GM12878 (cell line): ENCODE data around the gene LCORL. TPM values are rescaled to one million over a fixed set of nuclear protein-coding genes. Genes with fewer than 3 reads are reported as not detected.

ENCODE experiments used
- ATAC-seq: fragments of 200-7000 bp; cut with Tn5 transposase; 3 replicates; pipeline ENCODE4 v1.9.1; 2020; ENCODE audit warnings: mild to moderate bottlenecking, moderate library complexity
- BruUV-seq: library from RNA; stranded (reverse); fragments of 400-500 nt; replicated peaks from 2 replicates; lab custom pipeline; 2021; lab: Mats Ljungman, UMichigan
- CTCF ChIA-PET: fragments of 300-600 bp; sonication (Branson Sonifier 250); formaldehyde crosslinking; extraction: SDS; loops from one replicate; lab custom pipeline; 2021; ENCODE audit warnings: inconsistent platforms; lab: Yijun Ruan, JAX
- POLR2A ChIA-PET: fragments of 350-600 bp; formaldehyde crosslinking; extraction: SDS; loops from one replicate; lab custom pipeline; 2021; ENCODE audit warnings: inconsistent platforms; lab: Charles Lee
- RAD21 ChIA-PET: fragments of 300-600 bp; sonication (Branson Sonifier 250); formaldehyde crosslinking; loops from one replicate; lab custom pipeline; 2023; ENCODE audit warnings: antibody characterized with exemption; ENCODE audit not compliant: unreplicated experiment; lab: Charles Lee
- SMC1A ChIA-PET: fragments of 300-600 bp; sonication (Branson Sonifier 250); formaldehyde crosslinking; loops from one replicate; lab custom pipeline; 2023; ENCODE audit not compliant: unreplicated experiment, uncharacterized antibody; lab: Charles Lee
- DNase-seq: peaks from one replicate; pipeline ENCODE4 v3.0.0-alpha.2; 2011; ENCODE audit warnings: low read depth, low spot score
- FAIRE-seq: peaks from 3 replicates; lab custom pipeline; 2011; peaks lifted over from hg19 to GRCh38; lab: Jason Lieb, UNC
- H2AFZ ChIP-seq: 2 replicates; pipeline ENCODE4 v1.6.0; 2011; ENCODE audit warnings: low read depth, low read length, control low read depth; ENCODE audit not compliant: control insufficient read depth
- H3K27ac ChIP-seq: 2 replicates; pipeline ENCODE4 v1.5.1; 2011; ENCODE audit warnings: control low read depth; ENCODE audit not compliant: control insufficient read depth, insufficient read depth
- H3K27me3 ChIP-seq, 2 experiments: replicated peaks in 1 of 2; 2 replicates each; pipeline versions ENCODE4 v1.6.0 to v1.6.1; 2011; ENCODE audit warnings: low read length in 1 of 2; ENCODE audit not compliant: control insufficient read depth in 2 of 2, insufficient read depth in 2 of 2
- H3K36me3 ChIP-seq, 2 experiments: 2 replicates each; pipeline ENCODE4 v1.5.1; 2011; ENCODE audit warnings: low read length in 1 of 2; ENCODE audit not compliant: control insufficient read depth in 2 of 2, insufficient read depth in 2 of 2
- H3K4me1 ChIP-seq: 2 replicates; pipeline ENCODE4 v1.6.1; 2011; ENCODE audit warnings: mild to moderate bottlenecking, low read length, moderate library complexity, mixed read lengths; ENCODE audit not compliant: control insufficient read depth, insufficient read depth
- H3K4me2 ChIP-seq: 2 replicates; pipeline ENCODE4 v1.6.0; 2011; ENCODE audit warnings: control low read depth; ENCODE audit not compliant: control insufficient read depth, insufficient read depth
- H3K4me3 ChIP-seq: fragments of 200-600 bp; sonication (generic); 2 replicates; pipeline ENCODE4 v1.5.1; 2016
- H3K79me2 ChIP-seq: 2 replicates; pipeline ENCODE4 v1.6.0; 2011; ENCODE audit warnings: low read length; ENCODE audit not compliant: control insufficient read depth, insufficient read depth
- H3K9ac ChIP-seq: 2 replicates; pipeline ENCODE4 v1.8.0; 2011; ENCODE audit warnings: low read length, control low read depth, mixed read lengths; ENCODE audit not compliant: control insufficient read depth, insufficient read depth
- H3K9me3 ChIP-seq: replicated peaks from 3 replicates; pipeline ENCODE4 v1.5.1; 2011; ENCODE audit warnings: mild to moderate bottlenecking, low read length; ENCODE audit not compliant: control insufficient read depth, insufficient read depth
- H4K20me1 ChIP-seq: 2 replicates; pipeline ENCODE4 v1.6.0; 2011; ENCODE audit not compliant: control insufficient read depth, insufficient read depth
- ATF3 ChIP-seq: IDR thresholded peaks from 2 replicates; pipeline ENCODE4 v1.6.1; 2011; ENCODE audit warnings: low read depth, mild to moderate bottlenecking, low read length, moderate library complexity, borderline replicate concordance; ENCODE audit errors: extremely low read depth
- E4F1 ChIP-seq: fragments of 450-650 bp; IDR thresholded peaks from 2 replicates; pipeline ENCODE4 v1.6.1; 2018; ENCODE audit warnings: borderline replicate concordance, mild to moderate bottlenecking; ENCODE audit not compliant: partially characterized antibody
- EED ChIP-seq: sonication (generic); IDR thresholded peaks from 2 replicates; pipeline ENCODE4 v1.6.1; 2016; ENCODE audit warnings: antibody characterized with exemption, low read depth
- ETV6 ChIP-seq, 2 experiments: fragments of 450-650 bp in 1 of 2; IDR thresholded peaks in 1 of 2; conservative IDR thresholded peaks in 1 of 2; 2 replicates each; pipeline ENCODE4 v1.6.1; 2014; ENCODE audit warnings: antibody characterized with exemption in 1 of 2, borderline replicate concordance in 1 of 2, low read depth in 1 of 2, mild to moderate bottlenecking in 1 of 2, moderate library complexity in 1 of 2
- IRF3 ChIP-seq: fragments of 450-650 bp; IDR thresholded peaks from 2 replicates; pipeline ENCODE4 v1.6.1; 2014; ENCODE audit warnings: mild to moderate bottlenecking
- KDM1A ChIP-seq: fragments of 200-600 bp; sonication (generic); IDR thresholded peaks from 2 replicates; pipeline ENCODE4 v1.6.1; 2016; ENCODE audit warnings: borderline replicate concordance
- POLR2AphosphoS5 ChIP-seq: IDR thresholded peaks from 2 replicates; pipeline ENCODE4 v1.6.1; 2011; ENCODE audit warnings: mild to moderate bottlenecking, low read length, inconsistent platforms
- SMAD1 ChIP-seq: fragments of 450-650 bp; IDR thresholded peaks from 2 replicates; pipeline ENCODE4 v1.6.1; 2018; ENCODE audit warnings: mild to moderate bottlenecking, low read depth; ENCODE audit not compliant: partially characterized antibody
- TCF12 ChIP-seq: IDR thresholded peaks from 2 replicates; pipeline ENCODE4 v1.6.1; 2011; ENCODE audit warnings: low read depth, mild to moderate bottlenecking, low read length
- TCF3 ChIP-seq: IDR thresholded peaks from 2 replicates; pipeline ENCODE4 v1.6.1; 2012; ENCODE audit warnings: low read depth, mild to moderate bottlenecking, low read length, borderline replicate concordance; ENCODE audit not compliant: insufficient read depth
- ZBTB11 ChIP-seq: fragments of 450-650 bp; formaldehyde crosslinking; IDR thresholded peaks from 2 replicates; pipeline ENCODE4 v1.5.0; 2022; ENCODE audit warnings: mild to moderate bottlenecking, missing genetic modification characterization
- ZNF217 ChIP-seq: fragments of 450-650 bp; IDR thresholded peaks from 2 replicates; pipeline ENCODE4 v1.6.1; 2017; ENCODE audit warnings: antibody characterized with exemption, mild to moderate bottlenecking
- ZNF622 ChIP-seq: fragments of 450-650 bp; IDR thresholded peaks from 2 replicates; pipeline ENCODE4 v1.6.1; 2017; ENCODE audit warnings: mild to moderate bottlenecking, inconsistent platforms
- WGBS: methylation state at CpG from one replicate; pipeline ENCODE4 v1.1.6; 2016; ENCODE audit warnings: low lambda C conversion rate; ENCODE audit not compliant: insufficient replicate concordance, insufficient coverage; ENCODE audit errors: missing lambda C conversion rate; 5-methylcytosine and 5-hydroxymethylcytosine counted together
- in situ Hi-C: fragments of 300-500 bp; cut with MboI; formaldehyde crosslinking; loops from 9 replicates; pipeline ENCODE4 v1.14.3; 2018; ENCODE audit warnings: mixed read lengths
- intact Hi-C: fragments of 100-400 bp; cut with micrococcal nuclease; formaldehyde crosslinking; loops from one replicate; pipeline ENCODE4 v1.14.2; 2022; ENCODE audit not compliant: unreplicated experiment
- polyA plus RNA-seq, 11 experiments: library from polyadenylated mRNA; depleted of rRNA in 4 of 11; unstranded in 6 of 11; stranded (reverse) in 5 of 11; fragments of >200 nt; fragmentation: Nextera tagmentation in 4 of 11; fragmentation: Illumina TruSeq in 1 of 11; extraction: Ambion mirVana in 4 of 11; extraction: Trizol in 1 of 11; gene quantifications; 1 replicate in 1 of 11; 2 replicates in 10 of 11; pipeline versions ENCODE4 v1.2.1 to v1.2.3, GENCODE V29; 2011 to 2016; ENCODE audit warnings: inconsistent platforms in 2 of 11, missing spikeins in 2 of 11, low read depth in 1 of 11
- total RNA-seq, 4 experiments: library from RNA; depleted of rRNA in 3 of 4; stranded (reverse); fragments of >200 nt in 3 of 4; fragmentation: Illumina TruSeq in 1 of 4; extraction: Trizol in 1 of 4; gene quantifications; 2 replicates each; pipeline versions ENCODE4 v1.2.1 to v1.2.3, GENCODE V29; 2013 to 2021
- TF ChIP-seq, protein P1 (sequence below): fragments of 450-650 bp; IDR thresholded peaks from 2 replicates; pipeline ENCODE4 v1.6.1; 2016; ENCODE audit warnings: mild to moderate bottlenecking

The LCORL gene
- total and polyA plus RNA-seq, 10 of the 15 experiments (the other 5 are each of a cell fraction or from before 2014, with no cell fraction given), result 2.2 to 9.8 (median 5.9) TPM

DNA sequence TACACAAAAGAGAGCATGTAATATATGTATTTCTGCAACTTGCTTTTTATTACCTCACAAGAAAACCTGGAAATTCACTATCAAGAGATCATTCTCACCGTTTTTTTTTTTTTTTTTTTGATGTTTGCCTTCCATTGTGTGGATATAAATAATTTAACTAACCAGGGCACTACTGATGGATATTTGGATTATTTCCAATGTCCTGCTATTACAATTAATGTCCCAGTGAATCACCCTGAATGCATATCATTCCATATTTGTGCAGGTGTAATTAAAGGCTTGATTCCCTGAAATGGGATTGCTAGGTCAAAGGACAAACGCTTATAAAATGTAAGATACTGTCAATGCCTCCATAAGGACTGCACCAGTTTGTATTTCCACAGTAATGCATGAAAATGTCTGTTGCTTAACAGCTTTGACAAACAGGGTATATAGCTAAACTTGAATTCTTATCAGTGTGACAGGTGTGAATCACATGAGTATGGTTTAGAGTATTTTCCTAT, 123.0 kb downstream of the LCORL start:
- H3K4me3 ChIP-seq, result no peak overlapping the region
- no peaks in the 10 kb centered on the region for H3K79me2 ChIP-seq
- no peaks in the 10 kb centered on the region for H3K27me3 ChIP-seq
- CTCF ChIA-PET, result no interaction called here
- in situ Hi-C loops (no loop called here), intact Hi-C loops (no loop called here)
- no peaks in the 10 kb centered on the region for H3K9me3 ChIP-seq
- RAD21 ChIA-PET, result no interaction called here
- 100% methylated on average over 2 of the region's 2 CpGs for WGBS
- no peak overlapping the region for H3K9ac ChIP-seq
- H4K20me1 ChIP-seq, result no peaks in the 10 kb centered on the region
- no peaks in the 10 kb centered on the region for H3K4me1 ChIP-seq
- FAIRE-seq, result no peak
- ATAC-seq, result no peak
- no peak overlapping the region for H2AFZ ChIP-seq
- H3K36me3 ChIP-seq, result peaks cover 0 to 3% of the 10 kb centered on the region in 2 experiments; a peak in 2 of 4 replicates
- no peak overlapping the region for H3K4me2 ChIP-seq
- SMC1A ChIA-PET, result no interaction called here
- no peak overlapping the region for H3K27ac ChIP-seq
- no peak for DNase-seq
- POLR2A ChIA-PET, result no interaction called here
- no TSS peak for BruUV-seq
- no peak for TF ChIP-seq ETV6 (conservative IDR thresholded peaks at IDR 0.05 in 1 of 2, IDR thresholded peaks at IDR 0.05 in 1 of 2; ENCODE audit: borderline replicate concordance in 1 of 2, low read depth in 1 of 2)
- TF ChIP-seq E4F1, result no peak
- no peak for TF ChIP-seq TCF12
- TF ChIP-seq KDM1A, result no peak
- TF ChIP-seq, protein P1, sequence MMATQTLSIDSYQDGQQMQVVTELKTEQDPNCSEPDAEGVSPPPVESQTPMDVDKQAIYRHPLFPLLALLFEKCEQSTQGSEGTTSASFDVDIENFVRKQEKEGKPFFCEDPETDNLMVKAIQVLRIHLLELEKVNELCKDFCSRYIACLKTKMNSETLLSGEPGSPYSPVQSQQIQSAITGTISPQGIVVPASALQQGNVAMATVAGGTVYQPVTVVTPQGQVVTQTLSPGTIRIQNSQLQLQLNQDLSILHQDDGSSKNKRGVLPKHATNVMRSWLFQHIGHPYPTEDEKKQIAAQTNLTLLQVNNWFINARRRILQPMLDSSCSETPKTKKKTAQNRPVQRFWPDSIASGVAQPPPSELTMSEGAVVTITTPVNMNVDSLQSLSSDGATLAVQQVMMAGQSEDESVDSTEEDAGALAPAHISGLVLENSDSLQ, result no peak
- TF ChIP-seq ZNF217, result no peak
- no peak for TF ChIP-seq TCF3
- TF ChIP-seq IRF3, result no peak
- no peak for TF ChIP-seq EED
- no peak for TF ChIP-seq POLR2AphosphoS5
- TF ChIP-seq ATF3, result no peak
- no peak for TF ChIP-seq ZNF622
- TF ChIP-seq ZBTB11 (CRISPR knock-in tag), result no peak
- no peak for TF ChIP-seq SMAD1
